HG03175 (cell line): Measurements from ENCODE around the gene PAXIP1.
"Not testable (repeated sequence)": the region's sequence is repeated elsewhere in the genome, so short reads cannot be mapped to it uniquely, and the experiment has no call there.

ENCODE experiments used
- ATAC-seq: cut with Tn5 transposase; IDR thresholded peaks from one replicate; pipeline ENCODE4 v1.9.1; 2021; ENCODE audit warnings: mild to moderate bottlenecking, moderate library complexity; ENCODE audit not compliant: unreplicated experiment

Gene PAXIP1, protein sequence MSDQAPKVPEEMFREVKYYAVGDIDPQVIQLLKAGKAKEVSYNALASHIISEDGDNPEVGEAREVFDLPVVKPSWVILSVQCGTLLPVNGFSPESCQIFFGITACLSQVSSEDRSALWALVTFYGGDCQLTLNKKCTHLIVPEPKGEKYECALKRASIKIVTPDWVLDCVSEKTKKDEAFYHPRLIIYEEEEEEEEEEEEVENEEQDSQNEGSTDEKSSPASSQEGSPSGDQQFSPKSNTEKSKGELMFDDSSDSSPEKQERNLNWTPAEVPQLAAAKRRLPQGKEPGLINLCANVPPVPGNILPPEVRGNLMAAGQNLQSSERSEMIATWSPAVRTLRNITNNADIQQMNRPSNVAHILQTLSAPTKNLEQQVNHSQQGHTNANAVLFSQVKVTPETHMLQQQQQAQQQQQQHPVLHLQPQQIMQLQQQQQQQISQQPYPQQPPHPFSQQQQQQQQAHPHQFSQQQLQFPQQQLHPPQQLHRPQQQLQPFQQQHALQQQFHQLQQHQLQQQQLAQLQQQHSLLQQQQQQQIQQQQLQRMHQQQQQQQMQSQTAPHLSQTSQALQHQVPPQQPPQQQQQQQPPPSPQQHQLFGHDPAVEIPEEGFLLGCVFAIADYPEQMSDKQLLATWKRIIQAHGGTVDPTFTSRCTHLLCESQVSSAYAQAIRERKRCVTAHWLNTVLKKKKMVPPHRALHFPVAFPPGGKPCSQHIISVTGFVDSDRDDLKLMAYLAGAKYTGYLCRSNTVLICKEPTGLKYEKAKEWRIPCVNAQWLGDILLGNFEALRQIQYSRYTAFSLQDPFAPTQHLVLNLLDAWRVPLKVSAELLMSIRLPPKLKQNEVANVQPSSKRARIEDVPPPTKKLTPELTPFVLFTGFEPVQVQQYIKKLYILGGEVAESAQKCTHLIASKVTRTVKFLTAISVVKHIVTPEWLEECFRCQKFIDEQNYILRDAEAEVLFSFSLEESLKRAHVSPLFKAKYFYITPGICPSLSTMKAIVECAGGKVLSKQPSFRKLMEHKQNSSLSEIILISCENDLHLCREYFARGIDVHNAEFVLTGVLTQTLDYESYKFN

DNA sequence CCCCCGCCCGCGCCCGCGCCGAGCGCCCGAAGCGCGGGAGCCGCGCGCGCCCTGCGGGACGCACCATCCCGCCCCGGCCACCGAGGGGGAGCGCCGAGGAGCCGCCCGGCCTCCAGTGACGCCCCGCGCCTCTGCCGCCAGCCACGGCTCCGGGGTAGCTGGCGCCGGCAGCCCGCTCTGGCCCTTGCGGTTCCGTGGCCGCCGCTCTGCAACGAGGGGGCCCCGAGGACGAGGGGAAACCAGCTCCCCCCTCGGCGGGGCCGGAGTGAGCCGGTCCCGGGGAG, at the start of gene PAXIP1:
PAXIP1 (minus strand) TSS at position 33 of the 284 bp plus-strand sequence. CDS start 195 bp downstream, outside the sequence.
- ATAC-seq, result peak; percentile 62

DNA sequence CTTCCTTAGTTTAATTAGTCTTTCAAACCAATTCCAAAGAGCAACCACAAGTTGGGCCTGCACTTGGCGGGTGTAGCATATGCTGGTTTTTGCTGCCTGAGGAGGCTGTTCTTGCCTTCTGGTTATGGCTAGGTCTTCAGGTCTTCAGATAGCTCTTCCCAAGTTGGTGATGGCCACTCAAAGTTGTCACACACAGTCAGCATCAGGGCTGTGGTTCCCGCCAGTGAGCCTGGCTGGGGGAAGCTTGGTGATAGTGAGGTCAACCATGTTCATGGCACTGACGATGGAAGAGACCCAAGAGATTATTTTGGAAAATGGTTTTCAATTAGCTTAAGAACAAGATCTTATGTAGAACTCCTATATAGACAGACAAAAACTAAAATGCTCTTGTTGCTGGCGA, 48.4 kb upstream of the PAXIP1 start:
- no peak for ATAC-seq

DNA sequence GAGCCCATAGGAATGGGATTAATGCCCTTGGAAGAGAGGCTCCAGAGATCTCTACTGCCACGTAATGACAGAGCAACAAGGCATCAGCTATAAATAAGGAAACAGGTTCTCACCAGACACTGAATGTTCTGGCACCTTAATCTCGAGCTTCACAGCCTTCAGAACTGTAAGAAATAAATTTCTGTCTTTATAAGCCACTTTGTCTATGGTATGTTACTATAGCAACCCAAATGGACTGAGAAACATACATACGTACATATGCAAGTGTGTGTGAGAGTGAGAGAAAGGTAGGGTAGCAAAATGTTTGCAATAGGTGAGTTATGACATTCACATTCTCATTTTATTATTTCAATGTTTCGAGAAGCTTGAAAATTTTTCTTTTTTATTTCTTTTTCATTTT, 45.1 kb upstream of the PAXIP1 start:
- no peak for ATAC-seq

DNA sequence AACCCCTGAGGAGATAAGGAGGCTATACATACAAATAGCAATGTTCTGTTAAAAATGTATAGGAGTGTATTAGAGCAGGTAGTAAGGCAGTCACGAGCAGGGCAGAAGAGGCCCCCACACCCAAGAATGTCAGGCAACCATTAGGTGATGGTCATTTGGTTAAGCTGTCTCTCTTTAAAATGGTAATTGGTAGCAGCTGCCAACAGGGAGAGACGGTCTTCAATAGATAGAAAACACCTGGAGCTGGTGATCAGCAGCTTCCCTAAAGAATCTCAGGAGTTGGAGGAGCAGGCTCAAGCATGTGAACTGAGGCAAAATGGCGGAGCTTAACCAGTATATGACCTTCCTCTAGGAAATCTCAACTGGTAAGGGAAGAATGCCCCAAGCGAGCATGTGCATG, 40.8 kb upstream of the PAXIP1 start:
- no peak for ATAC-seq

DNA sequence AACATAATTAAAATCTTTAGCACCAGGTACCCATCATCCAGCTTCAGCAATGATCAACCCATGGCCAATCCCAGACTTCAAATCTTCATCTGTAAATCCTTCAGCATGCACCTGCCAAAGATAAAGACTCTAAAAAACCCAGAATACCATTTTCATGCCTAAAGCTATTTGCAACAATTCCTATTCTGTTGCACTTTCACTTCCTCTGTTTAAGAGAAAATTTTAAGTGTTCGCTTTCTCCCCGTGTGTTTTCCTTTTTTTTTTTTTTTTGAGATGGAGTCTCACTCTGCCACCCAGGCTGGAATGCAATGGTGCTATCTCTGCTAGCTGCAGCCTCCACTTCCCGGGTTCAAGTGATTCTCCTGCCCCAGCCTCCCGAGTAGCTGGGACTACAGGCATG, 35.4 kb upstream of the PAXIP1 start:
- no peak for ATAC-seq

DNA sequence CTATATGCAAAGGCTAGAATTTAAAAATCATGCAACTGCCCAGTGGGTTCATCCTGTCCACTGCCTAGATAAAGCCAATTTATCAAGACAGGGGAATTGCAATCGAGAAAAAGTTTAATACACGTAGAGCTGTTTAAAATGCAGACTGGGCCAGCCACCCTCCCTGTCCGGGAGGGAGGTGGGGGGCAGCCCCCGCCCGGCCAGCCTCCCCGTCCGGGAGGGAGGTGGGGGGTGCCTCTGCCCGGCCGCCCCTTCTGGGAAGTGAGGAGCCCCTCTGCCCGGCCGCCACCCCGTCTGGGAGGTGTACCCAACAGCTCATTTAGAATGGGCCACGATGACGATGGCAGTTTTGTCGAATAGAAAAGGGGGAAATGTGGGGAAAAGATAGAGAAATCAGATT, 31.6 kb upstream of the PAXIP1 start:
- ATAC-seq, result not testable (repeated sequence)

DNA sequence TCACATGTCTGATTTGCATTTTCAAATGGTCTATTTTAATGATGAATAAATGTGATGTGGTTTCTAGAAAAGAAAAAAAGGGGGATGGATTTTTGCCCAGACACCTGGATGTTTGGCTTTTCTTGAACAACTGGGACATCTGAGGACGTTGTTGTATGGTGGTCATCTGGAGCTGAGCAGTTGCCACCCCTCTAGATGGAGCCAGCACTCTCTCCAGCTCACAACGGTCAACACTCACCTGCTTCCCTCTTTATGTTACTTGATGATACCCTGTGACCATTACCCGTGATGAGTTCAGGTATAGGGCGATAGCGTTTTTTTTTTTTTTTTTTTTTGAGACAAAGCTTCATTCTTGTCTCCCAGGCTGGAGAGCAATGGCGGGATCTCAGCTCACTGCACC, 30.1 kb upstream of the PAXIP1 start:
- no peak for ATAC-seq

DNA sequence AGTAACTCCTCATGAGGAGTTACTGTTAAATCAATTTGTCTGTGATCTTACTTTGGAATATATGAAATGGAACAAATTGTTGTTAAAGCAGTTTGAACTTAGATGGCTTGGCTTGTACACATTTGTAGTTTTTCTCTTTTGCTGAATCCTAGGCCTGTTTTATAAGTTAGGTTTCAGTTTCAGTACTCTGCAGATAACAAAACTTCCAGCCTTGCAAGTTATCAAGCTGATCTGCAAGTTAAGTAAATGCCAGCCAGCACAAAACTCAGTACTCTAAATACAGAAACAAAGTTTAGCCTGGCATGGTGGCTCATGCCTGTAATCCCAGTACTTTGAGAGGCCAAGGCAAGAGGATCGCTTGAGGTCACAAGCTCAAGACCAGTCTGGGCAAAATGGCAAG, 25.0 kb upstream of the PAXIP1 start:
- ATAC-seq, result no peak

DNA sequence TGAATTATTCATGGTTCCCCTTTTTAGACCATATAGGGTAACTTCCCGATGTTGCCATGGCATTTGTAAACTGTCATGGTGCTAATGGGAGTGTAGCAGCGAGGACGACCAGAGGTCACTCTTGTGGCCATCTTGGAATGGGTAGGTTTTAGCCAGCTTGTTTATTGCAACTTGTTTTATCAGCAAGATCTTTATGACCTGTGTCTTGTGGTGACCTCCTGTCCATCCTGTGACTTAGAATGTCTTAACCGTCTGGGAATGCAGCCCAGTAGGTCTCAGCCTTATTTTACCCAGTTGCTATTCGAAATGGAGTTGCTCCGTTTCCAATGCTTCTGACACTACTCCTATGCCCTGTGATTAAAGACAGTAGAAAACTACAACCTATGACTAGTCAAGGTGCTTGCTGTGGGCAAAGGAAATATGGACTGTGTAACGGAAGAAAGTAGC, 18.8 kb upstream of the PAXIP1 start:
- no peak for ATAC-seq

DNA sequence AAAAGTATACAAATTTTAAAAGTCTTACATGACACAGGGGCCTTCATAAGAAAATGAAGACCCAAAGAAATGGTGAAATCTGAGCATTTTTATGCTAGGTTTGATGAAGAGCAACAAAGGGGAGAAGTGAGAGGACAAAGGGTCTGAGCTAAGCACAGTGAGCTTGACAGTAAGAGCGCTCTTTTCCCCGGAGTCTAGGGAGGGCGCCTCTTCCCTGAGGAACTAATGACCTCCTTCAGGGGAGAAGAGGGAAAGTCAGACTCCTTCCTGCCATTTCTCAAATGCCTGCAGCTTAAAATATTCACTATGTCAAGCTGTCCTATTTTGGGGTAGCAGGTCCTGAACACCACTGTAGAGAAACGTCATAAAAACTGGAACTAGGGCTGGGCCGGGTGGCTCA, 18.1 kb upstream of the PAXIP1 start:
- no peak for ATAC-seq

DNA sequence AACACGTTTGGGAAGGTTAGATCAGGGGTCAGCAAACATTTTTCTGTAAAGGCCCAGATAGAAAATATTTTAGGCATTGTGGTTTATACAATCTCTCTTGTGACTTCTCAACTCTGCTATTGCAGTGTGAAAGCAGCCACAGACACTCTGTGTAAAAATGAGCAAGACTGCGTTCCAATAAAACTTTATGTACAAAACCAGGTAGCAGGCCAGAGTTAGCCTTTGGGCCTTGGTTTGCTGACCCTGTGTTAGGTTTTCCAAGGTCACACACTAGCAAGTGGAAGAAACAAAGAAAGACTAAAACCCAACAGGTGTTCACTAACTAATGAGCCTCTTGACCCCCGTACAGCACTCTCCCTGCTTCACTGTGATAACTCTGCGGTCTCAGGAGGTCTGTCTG, 14.9 kb upstream of the PAXIP1 start:
- no peak for ATAC-seq

DNA sequence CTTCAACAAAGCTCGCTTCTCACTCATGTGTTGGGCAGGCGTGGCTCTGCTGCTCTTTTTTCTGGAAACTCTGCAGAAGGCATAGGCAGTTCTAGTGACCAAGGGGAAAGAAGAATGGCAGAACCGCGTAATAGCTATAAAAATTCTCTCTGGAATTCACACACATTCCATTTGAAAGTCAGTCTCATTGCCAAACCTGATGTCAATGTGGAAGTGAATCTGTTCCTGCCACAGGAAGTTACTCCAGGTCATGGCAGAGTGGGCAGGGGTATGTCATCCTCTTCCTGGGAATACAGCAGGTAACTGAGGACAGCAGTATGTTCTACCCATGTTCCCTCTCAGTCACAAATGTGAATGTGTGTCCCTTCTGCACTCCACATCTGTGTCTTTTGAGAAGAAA, 8.2 kb upstream of the PAXIP1 start:
- no peak for ATAC-seq

DNA sequence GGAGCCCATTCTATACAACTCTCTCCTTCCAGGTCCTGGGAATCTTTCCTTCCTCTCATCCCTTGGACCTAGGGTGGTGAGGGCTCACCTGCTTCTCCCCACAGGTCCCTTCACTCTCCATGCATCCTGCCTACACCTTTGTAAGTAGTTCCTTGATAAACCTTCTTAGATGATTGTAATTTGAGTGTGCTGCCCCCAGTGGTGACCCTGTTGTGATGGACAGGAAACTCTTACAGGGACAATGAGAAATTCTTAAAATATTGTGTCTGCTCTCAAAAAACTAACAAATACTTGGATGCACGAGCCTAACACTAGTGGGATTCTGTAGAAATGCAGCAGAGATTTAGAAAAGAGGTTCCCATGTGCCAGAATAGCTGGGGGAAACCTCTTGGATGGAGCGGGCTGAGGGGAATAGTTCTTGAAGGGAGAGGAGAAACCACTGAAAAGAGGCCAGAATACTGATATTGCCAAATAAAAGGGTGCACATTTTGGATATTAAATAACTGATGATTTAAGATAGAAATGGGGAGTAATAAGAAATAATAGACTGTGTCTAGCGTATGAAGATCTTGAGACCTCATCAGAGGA, 6.7 kb upstream of the PAXIP1 start:
- ATAC-seq, result peak; percentile 66

DNA sequence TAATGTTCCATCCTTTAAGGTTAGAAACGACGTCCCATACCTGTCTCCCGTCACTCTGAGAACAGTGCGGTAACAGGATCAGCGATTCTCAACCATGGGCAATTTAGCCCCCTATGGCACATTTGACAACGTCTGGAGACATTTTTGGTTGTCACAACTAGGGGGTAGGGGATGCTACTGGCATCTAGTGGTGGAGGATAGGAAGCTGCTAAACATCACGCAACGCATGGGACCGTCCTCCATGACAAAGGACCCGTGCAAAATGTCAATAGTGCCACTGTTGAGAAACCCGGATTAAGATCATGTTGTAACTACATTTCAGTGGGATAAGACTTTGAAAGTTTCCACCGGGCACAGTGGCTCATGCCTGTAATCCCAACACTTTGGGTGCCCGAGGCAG, 5.0 kb upstream of the PAXIP1 start:
- no peak for ATAC-seq

DNA sequence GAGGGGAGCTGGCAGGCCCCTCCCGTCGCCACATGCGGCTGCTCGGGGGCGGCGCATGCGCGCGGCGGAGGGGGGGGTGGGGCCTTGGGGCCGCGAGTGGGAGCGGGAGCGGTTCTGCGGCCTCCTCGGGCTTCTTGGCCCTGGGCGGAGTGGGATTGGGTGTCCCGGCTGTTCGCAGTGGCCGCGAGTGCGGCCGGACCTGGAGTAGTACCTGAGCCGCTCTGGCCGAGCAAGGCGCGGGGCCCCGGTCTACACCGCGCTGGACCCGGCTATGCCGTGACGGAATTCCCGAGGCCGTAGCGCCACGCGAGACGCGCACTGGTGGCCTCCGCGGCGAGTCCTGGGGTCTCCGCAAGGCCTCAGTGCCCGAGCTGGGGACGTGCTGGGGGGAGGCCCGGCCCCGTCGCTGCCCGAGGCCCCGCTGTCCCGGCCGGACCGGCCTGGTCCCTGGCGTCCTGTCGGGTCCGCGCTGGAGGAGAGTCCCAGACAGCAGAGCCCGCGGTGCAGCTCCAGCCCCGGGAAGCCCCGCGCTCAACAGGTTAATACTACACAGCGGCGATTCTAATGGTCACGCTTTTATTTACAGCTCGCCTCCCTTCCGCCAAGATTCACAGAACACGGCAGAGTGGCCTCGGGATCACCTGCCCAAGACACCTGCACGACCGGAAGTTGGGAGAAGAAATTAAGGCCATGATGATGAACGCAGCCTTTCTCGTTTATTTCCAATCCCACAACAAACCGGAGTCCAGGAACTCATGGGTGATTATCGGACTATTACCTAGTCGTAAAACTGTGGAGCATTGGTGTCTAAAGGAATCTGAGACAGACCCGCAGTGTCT, 671 bp upstream of the PAXIP1 start:
- peak; percentile 68 for ATAC-seq

DNA sequence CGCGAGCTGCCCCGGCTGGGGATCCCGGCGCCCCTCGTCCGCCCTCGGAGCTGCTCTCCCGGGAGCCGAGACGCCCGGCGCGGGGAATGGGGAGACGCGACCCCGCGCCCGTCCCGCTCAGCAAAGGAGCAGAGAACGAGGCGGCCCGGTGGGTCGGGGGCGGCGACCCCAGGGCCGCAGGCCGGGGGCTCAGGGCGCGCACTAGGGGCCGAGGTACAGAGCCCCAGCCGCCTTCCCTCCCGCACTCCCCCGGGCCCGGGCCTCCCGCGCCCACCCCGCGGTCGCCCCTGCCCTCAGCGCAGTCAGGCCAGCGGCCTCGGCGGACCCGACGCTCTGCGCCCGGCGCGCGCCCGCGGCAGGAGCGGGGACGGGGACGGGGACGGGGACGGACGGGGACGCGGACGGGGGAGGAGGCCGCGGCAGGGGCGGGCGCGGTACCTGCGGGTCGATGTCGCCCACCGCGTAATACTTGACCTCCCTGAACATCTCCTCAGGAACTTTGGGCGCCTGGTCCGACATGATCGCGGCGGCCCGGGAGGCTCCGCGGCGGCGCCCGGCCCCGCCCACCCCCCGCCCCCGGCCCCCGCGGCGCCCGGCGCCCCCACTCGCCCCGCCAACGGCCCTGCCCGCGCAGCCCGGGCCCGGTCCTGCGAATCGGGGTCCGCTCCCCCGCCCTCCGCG, 373 bp downstream of the PAXIP1 start:
- ATAC-seq, result peak; percentile 47

DNA sequence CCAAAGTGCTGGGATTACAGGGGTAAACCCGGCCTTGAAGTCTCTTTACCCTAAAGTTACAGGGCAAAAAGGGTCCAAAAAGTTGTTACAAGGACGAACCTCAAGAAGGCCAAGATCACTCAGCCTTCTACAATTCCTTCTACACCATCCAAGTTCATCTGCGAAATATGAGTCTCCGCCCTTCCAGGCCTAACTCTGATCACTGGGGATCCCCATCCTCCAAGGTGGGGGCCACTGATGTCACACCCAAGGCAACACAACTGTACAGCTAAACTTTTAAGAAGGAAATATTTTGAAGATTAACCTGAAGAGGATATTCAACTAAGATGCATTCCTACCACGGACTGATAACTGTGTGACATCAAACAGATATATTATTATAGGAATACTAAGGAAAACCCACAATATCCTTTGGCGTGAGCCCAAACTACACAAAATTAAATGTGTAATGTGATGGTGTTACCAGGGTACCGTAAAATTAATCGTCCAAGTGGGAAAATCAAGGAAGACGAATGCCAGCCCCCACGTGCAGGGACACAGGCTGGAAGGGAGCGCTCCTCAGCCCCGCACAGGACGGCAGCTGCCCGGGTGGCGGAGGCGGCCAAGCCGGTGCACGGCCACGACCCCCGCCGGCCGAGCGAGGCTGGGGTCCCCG, 1.0 kb downstream of the PAXIP1 start:
- peak; percentile 14 for ATAC-seq

DNA sequence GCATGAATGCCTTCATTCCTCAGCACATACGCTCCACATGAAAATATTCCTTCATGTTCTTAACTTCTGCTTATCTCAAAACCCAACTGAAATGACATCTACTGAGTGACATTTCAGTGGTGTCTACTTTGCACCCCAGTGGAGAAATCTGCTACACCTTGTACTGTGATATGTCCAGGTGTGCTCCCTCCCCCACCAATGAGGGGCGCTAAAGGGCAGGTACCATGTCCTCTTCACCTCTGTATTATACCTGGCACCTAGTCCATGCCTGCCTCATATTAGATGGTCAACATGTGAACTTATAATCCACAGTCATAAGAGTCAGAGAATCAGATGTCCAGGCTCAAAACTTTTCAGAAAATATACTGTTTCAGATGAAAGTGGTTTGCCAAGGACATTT, 2.1 kb downstream of the PAXIP1 start:
- no peak for ATAC-seq

DNA sequence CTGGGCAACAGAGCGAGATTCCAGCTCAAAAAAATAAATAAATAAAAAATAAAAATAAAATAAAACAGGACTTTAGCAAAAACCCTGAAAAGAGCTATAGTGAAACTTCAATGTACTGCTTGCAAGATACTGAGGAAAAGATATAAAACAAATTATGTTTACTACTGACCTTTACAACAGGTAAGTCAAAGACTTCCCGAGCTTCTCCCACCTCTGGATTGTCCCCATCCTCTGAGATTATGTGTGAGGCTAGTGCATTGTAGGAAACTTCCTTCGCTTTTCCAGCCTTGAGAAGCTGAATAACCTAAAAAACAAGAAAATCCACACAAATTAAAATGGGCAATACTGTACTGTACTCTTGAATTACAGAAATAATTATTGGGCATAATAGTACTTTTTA, 4.4 kb downstream of the PAXIP1 start:
- ATAC-seq, result no peak
